CMK (cell line): Measurements from ENCODE around the gene KIF22.

Experiments used
- DNase-seq: peaks from one replicate; pipeline ENCODE4 v3.0.0-alpha.2; 2010; ENCODE audit warnings: low read depth

The KIF22 gene

GRCh38 chr16:29841631-29842030, 51.1 kb downstream of the KIF22 start:
- no peak for DNase-seq

GRCh38 chr16:29842732-29843346, 52.3 kb downstream of the KIF22 start:
- no peak for DNase-seq

DNA sequence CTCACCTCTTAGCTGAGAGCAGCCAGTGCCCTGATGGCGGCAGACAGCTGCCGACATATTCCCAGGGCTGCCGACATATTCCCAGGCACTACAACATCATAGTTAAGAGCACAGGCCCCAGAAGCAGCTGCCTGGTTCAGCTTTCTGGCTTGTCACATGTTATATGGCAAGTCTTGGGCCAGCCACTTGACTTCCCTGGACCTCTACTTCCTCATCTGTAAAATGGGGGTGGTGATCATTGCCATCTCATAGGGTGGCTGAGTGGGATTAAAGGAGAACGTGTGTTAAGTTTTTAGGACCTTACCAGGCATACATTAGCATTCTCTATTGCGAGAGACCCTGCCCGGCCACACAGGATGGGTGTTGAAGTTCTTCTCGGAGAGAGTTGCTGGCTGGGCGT, 53.4 kb downstream of the KIF22 start:
- no peak for DNase-seq

DNA sequence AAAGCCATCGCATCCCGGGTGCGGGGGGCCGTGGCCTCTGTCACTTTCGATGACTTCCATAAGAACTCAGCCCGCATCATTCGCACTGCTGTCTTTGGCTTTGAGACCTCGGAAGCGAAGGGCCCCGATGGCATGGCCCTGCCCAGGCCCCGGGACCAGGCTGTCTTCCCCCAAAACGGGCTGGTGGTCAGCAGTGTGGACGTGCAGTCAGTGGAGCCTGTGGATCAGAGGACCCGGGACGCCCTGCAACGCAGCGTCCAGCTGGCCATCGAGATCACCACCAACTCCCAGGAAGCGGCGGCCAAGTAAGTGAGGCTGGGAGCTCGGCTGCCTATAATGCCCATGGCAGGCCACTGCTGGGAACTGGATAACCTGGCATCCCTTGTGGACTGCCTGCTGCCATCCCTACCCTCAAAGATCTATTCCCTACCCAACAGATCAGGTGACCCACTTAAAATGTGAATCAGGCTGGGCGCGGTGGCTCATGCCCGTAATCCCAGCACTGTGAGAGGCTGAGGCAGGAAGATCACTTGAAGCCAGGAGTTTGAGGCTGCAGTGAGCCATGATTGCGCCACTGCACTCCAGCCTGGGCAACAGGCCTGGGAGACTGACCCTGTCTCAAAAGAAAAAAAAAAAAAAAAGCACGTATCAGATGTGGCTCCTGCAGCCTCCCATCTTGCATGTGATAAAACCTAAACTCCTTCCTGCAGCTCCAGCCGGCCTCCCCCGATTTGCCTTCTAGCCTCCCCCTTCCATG, 54.2 kb downstream of the KIF22 start:
- no peak for DNase-seq

DNA sequence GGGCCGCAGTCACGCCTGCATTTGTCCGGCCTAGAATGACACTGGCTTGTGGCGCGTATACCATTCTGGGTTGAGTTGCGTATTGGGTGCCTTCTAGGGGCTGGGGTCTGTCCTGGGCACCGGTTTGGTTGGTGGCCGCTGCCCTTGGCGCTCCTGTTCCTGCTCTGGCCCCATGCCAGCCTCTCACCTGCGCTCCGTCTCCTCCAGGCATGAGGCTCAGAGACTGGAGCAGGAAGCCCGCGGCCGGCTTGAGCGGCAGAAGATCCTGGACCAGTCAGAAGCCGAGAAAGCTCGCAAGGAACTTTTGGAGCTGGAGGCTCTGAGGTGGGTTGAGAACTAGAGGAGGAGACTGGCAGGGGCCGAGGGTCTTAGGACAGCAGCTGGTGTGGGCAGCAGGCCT, 55.1 kb downstream of the KIF22 start:
- no peak for DNase-seq

GRCh38 chr16:29848420-29849297, 58.1 kb downstream of the KIF22 start:
- peak; percentile 35 for DNase-seq

DNA sequence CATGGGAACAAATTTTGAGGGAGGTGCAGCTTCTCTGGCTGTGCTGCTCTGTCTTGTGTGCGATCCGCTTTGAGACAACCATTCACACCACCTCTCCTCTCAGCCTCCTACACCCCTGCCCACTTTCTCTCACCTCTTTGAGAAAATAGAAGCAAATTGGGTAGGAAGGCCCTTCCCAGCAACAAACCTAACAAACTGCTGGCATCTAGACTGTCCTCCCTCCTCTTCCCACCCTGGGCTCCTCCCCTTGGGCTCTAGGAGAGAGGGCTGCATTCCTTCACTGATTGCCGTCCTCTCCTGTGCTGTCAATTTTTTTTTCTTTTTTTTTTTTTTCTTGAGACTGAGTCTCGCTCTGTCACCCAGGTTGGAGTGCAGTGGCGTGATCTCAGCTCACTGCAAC, 59.0 kb downstream of the KIF22 start:
- no peak for DNase-seq

DNA sequence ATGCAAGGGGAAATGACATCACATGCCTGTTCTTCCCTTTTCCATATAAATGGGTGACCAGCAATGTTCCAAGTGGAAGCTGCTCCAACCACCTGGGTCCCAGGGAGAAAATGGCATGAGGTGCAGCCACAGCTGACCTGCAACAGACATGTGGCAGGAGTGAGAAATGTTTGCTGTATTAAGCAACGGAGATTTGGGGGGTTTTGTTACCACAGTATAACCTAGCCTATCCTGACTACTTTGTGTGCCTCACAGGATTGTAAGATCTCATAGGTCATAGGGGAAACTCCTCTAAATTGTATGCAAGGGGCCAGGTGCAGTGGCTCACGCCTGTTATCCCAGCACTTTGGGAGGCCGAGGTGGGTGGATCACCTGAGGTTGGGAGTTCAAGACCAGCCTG, 60.4 kb downstream of the KIF22 start:
- DNase-seq: no peak

GRCh38 chr16:29852654-29853053, 62.1 kb downstream of the KIF22 start:
- no peak for DNase-seq

DNA sequence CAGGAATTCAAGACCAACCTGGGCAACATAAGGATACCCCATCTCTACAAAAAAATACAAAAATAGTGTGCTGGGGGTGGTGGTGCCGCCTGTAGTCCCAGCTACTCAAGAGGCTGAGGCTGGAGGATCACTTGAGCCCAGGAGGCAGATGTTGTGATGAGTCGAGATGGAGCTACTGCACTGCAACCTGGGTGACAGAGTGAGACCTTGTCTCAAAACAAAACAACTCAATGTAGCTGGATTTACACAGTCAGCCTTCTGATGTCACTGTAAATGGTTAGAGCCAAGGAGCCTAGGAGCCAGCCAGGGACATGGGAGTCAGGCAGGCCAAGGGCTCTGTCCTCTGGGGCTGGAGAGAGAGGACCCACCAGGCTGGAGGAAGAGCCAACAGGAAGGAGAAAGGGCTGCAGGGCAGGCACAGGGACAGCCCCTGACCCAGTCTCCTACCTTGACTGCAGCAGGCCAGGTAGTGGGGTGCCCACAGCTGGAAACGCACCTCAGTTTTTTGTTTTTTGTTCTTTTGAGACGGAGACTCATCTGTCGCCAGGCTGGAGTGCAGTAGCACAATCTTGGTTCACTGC, 64.1 kb downstream of the KIF22 start:
- no peak for DNase-seq
